HepG2 (cell line): Measurements from ENCODE around the gene APOC4. TPM values are rescaled to one million over a fixed set of nuclear protein-coding genes. Genes with fewer than 3 reads are reported as not detected.
A peak's percentile ranks its signal among the peaks of the same experiment; 100 is the strongest.
"Not testable (repeated sequence)": the region's sequence is repeated elsewhere in the genome, so short reads cannot be mapped to it uniquely, and the experiment has no call there.

Experiments used
- CREB1 ChIP-seq, 2 experiments: fragments of 450-650 bp in 1 of 2; IDR thresholded peaks; 2 replicates each; pipeline ENCODE4 v1.6.1; 2016 to 2017; ENCODE audit warnings: control low read depth in 1 of 2, mild to moderate bottlenecking in 1 of 2, missing compliant biosample characterization in 1 of 2, missing genetic modification characterization in 1 of 2
- FOXP4 ChIP-seq: sonication (generic); formaldehyde crosslinking; IDR thresholded peaks from 2 replicates; pipeline ENCODE4 v1.4.0; 2020; ENCODE audit warnings: missing genetic modification reagents
- GFI1 ChIP-seq: sonication (generic); formaldehyde crosslinking; IDR thresholded peaks from 2 replicates; pipeline ENCODE4 v1.5.0; 2020; ENCODE audit warnings: missing genetic modification reagents, mild to moderate bottlenecking, borderline replicate concordance
- KAT8 ChIP-seq: IDR thresholded peaks from 2 replicates; pipeline ENCODE4 v1.6.1; 2016; ENCODE audit warnings: missing genetic modification reagents, missing compliant biosample characterization
- MLXIP ChIP-seq: sonication (generic); formaldehyde crosslinking; IDR thresholded peaks from 2 replicates; pipeline ENCODE4 v1.9.0; 2021; ENCODE audit warnings: missing genetic modification reagents, borderline replicate concordance
- MTF2 ChIP-seq: sonication (generic); formaldehyde crosslinking; IDR thresholded peaks from 2 replicates; pipeline ENCODE4 v1.5.0; 2020; ENCODE audit warnings: missing genetic modification reagents, borderline replicate concordance
- RXRB ChIP-seq: IDR thresholded peaks from 2 replicates; pipeline ENCODE4 v1.6.1; 2016; ENCODE audit warnings: borderline replicate concordance, missing genetic modification reagents, missing compliant biosample characterization
- SKIL ChIP-seq: sonication (generic); formaldehyde crosslinking; IDR thresholded peaks from 2 replicates; pipeline ENCODE4 v1.8.0; 2022; ENCODE audit warnings: missing genetic modification reagents, mild to moderate bottlenecking, moderate library complexity, borderline replicate concordance
- ZKSCAN5 ChIP-seq: sonication (generic); formaldehyde crosslinking; IDR thresholded peaks from 2 replicates; pipeline ENCODE4 v1.5.1; 2020; ENCODE audit warnings: mild to moderate bottlenecking, missing genetic modification reagents
- ZNF441 ChIP-seq: sonication (generic); formaldehyde crosslinking; IDR thresholded peaks from 2 replicates; pipeline ENCODE4 v1.7.0; 2021; ENCODE audit warnings: missing genetic modification reagents, borderline replicate concordance
- ZNF770 ChIP-seq: sonication (generic); formaldehyde crosslinking; IDR thresholded peaks from 2 replicates; pipeline ENCODE4 v1.5.0; 2020; ENCODE audit warnings: mild to moderate bottlenecking, missing genetic modification reagents
- polyA plus RNA-seq, 8 experiments: library from polyadenylated mRNA; depleted of rRNA in 3 of 8; stranded (reverse) in 7 of 8; unstranded in 1 of 8; fragments of >200 nt; fragmentation: Illumina TruSeq in 4 of 8; extraction: Trizol in 4 of 8; gene quantifications; 2 replicates each; pipeline versions ENCODE4 v1.2.1 to v1.2.3, GENCODE V29; 2011 to 2016; ENCODE audit warnings: low read depth in 4 of 8, missing spikeins in 1 of 8, mixed read lengths in 1 of 8; ENCODE audit not compliant: insufficient read depth in 1 of 8
- total RNA-seq, 5 experiments: library from RNA; depleted of rRNA; stranded (reverse); fragments of >200 nt; fragmentation: Illumina TruSeq; extraction: Trizol; gene quantifications; 2 replicates each; pipeline ENCODE4 v1.2.3, GENCODE V29; 2016; ENCODE audit warnings: low read depth in 1 of 5

The APOC4 gene
- total and polyA plus RNA-seq, 2 of the 13 experiments (the other 11 are each of a cell fraction or from before 2014, with no cell fraction given), result 0.46 TPM; not detected in 1

- TF ChIP-seq ZNF770, result peak; percentile 4; the same call in 1 of the 2 replicates
- TF ChIP-seq ZKSCAN5 (CRISPR knock-in tag), result peak; percentile 60; the same call in 1 of the 2 replicates
- TF ChIP-seq FOXP4 (CRISPR knock-in tag), result peak; percentile 23; the same call in 1 of the 2 replicates
- TF ChIP-seq MLXIP (CRISPR knock-in tag), result 0 out of 2 replicates have a peak, but pooled peaks have one; percentile 70
- 0 out of 2 replicates have a peak, but pooled peaks have one; percentile 44 for TF ChIP-seq GFI1 (CRISPR knock-in tag)
- TF ChIP-seq KAT8 (CRISPR knock-in tag), result 0 out of 2 replicates have a peak, but pooled peaks have one; percentile 3
- 0 out of 2 replicates have a peak, but pooled peaks have one; percentile 27 for TF ChIP-seq ZNF441
- TF ChIP-seq SKIL (CRISPR knock-in tag), result peak; percentile 11; the same call in 1 of the 2 replicates
- 0 out of 2 replicates have a peak, but pooled peaks have one; percentile 26 for TF ChIP-seq MTF2 (CRISPR knock-in tag)
- TF ChIP-seq RXRB (CRISPR knock-in tag), result peak; percentile 45
- TF ChIP-seq CREB1 (IDR thresholded peaks at IDR 0.05), result not testable (repeated sequence)
- TF ChIP-seq CREB1 (CRISPR knock-in tag; IDR thresholded peaks at IDR 0.05), result 0 out of 2 replicates have a peak, but pooled peaks have one; percentile 22
Observed at GRCh38 chr19:44913512-44914432, 28.3 kb upstream of the APOC4 start (continued).
